SHP77 (cell line): ENCODE results near the gene MAP3K20.
"Not testable (repeated sequence)": the region's sequence is repeated elsewhere in the genome, so short reads cannot be mapped to it uniquely, and the experiment has no call there.

Experiments
- DNase-seq, 2 experiments: peaks; one replicate each; lab custom pipeline; 2025; lab: John Stamatoyannopoulos, UW

Gene MAP3K20

DNA sequence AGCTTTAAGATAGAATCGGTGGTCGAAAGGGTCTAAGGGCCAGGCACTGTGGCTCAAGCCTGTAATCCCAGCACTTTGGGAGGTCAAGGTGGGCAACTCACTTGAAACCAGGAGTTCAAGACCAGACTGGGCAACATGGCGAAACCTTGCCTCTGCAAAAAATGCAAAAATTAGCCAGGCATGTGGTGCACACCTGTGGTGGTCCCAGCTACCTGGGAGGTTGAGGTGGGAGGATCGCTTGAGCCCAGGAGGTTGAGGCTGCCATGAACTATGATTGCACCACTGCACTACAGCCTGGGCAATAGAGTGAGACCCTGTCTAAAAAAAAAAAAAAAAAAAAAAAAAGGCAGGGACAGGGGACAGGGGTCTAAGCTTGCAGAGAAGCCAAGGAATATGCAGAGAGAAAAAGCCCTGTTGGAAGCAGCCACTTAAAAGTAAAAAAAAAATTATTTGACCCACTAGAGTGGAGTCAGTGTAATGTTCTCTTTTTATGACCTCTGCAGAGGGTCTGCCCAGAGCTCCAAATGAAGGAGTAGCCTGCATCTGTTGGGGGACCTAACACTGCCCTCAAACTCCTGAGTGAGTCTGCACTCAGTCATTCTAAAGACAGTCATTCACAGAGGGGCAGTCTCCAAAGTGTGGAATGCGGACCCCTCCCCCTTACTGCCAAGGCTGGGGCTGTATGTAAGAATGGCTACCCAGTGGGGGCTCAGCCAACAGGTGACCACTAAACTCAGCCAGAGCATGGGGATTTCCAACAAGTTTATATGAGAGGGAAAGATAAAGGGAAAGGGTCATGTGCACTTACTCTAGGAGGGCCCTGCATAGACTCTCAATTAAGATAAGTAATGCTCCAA, 160.5 kb downstream of the MAP3K20 start:
- DNase-seq, result no peak

DNA sequence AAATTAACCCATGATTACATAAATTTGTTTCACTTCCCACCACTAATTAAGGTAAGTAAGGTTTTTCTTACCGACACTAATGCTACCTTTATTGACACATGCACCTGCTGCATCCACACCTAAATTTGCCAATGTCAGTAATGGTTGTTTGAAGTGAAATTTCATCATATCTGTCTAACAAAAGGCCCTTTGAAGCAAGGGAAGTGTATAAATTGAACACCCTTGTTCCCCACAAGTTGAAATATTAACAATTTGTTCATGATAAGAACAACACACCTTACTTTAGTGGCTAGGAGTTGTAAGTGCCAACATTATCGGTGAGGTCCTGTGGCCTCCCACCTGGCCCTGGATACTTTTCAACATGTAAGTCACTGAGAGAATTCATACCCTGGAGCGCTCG, 162.7 kb downstream of the MAP3K20 start:
- DNase-seq, result no peak

DNA sequence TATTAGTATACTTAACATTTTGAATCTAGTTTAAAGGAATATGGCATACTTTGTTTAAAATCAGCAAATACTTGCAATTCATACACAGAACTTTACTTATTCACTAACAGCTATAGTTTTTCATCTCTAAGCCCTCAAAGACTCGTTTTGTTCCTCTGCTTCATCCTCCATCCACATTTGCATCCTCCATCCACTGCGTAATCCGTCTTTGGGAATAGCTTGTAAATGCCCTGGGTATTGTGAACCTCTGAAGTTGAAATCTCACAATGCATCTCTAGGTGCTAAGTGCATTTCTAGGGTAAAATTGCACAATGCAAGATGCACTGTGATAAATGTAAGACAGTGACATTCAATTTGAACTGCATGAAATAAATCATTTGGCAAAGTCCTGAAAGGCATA, 163.2 kb downstream of the MAP3K20 start:
- DNase-seq, result no peak

DNA sequence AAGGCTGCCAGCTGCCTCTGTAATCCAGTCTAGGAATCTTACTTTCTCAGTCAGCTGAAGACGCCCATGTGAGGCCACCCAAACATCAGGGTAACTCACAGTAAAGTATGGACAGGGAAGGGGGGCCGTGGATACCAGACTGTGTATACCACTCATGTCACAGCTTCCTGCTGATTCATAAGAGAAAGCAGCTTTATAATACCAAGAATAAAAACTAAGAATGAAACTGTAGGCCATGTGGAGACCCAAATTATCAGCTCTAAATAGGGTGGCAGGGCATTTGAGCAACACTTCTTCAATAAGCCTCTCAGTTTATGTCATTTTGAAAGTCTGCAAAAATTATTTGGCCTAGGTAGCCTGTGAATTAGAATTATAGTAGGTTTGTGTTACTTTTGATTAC, 164.0 kb downstream of the MAP3K20 start:
- DNase-seq, result no peak

DNA sequence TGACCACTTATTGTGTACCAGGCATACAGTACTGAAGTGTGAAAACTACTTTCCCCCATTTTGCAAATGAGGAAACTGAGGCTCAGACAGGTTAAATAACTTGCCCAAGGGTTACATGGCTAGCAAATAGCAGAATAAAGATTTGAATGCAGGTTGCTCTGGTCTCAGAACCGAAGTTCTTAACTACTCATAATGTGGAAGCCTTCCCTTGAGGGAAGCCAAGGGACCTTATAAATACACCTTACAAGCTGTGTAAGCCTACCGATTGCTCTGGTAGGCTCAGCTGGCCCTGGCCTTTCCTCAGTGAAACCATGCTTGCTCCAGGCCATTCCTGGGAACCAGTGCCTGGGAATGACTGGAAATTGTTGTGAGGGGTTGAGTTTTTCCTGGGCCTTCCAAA, 164.4 kb downstream of the MAP3K20 start:
- DNase-seq, result no peak

DNA sequence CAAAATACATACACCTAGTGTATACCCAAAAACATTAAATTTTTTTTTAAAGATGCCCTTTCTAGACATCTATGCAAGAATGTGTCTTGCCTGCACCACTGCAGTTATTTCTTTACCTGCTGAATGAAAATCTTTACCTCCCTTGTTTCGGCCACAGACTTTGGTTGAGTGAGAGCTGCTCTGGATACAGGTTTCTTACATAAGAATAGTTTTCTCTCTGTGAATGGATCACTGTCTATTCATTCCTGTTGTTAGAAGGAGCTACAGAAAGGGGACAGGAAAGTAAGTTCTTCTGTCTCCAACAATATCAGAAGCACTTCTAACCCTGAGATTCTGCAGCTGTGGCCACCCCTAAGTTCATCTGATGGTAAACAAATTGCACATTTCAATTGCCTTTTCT, 166.0 kb downstream of the MAP3K20 start:
- no peak for DNase-seq

DNA sequence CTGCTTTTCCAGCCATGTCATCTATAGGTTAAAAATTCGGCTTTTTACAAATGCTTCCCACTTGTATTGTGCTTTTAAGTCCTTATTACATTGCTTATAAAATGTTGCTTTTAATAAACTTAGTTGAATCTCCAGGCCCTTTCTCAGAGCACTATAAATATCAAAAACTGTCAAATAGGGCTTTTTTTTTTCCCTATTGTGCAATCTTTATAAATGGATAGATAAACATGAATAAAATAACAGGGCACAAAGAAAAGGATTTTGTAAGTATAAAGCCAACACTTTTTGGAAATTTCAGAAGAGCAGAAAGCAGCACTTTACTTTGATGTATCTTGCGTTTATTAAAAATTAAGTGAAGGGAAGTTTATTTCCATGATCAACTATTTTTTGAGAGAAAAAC, 171.5 kb downstream of the MAP3K20 start:
- no peak for DNase-seq

DNA sequence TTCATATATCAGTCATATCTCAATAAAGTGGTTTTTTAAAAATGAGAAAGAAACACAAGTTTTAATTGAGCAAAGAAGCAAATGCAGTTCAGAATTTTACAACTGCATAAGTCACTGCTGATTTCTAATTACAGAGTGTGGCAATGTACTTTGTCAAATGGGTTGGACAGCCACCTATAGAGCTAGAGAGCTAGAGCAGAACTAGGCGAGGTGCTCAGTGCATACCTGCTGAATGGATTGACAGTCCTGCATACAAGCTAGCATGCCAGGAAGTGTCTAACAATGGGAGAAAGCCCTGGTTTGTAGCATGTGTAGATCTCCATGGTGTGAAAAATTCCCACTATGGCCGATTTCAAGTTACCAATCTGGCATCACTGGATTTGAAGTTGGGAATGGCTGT, 172.7 kb downstream of the MAP3K20 start:
- no peak for DNase-seq

DNA sequence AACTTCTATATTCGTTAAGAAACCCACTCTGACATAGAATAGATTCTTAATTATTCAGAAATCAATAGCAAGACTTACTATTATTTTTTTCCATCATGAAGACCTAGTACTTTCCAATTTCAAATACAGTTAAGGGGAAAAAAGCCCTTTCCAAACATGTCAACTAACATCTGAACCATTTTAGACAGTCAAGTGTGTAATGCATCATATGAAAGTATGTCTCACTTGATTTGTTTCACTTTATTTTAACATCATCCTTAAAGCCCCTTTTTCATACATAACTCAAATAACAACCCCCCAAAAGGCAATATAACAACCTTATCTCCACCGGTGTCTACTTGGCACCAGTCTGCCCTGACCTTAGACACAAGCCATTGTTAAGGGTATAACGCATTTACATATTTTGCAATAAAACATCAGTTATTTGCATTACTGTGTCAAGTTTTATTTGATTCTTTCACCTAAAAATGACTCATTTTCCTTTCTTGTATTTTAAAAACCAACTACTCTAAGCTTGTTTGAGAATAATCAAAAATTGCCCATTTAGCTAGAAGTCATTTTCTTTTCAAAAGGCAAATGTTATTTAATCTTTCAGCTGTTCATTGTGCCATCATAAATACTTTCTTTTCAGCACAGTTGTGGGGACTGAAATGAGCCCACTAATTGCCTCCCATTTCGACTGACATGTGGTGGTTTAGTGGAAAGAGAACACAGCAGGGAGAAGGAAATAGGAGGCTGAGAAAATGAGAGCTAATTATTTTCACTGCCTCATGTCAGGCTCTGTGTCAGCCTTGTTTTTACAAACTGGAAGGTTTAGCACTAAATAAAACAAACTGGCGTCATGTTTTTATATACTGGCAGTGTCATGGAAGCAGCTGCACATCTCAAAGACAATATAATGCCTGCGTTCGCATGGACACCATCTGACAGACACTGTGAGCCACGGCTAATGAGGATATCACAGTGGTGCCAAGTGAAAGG, 174.3 kb downstream of the MAP3K20 start:
- DNase-seq, result peak; percentile 4 to 12

DNA sequence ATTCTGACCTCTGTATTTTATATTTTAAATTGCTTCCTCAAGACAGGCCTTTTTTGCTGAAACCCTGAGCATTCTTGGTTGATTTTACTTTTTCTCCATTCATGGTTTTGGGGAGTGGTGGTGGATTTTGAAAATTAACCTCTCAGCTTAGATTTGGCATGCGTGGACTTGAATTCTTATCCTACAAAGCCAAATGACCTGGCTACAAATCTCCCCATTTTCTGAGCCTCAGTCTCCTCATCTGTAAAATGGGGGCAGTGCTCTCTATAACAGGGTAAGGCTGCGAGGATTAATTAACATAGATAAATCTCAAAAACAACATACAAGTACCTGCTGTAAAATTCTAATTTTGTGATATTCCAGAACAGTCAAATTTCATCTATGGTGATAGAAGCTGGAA, 175.6 kb downstream of the MAP3K20 start:
- DNase-seq, result no peak

DNA sequence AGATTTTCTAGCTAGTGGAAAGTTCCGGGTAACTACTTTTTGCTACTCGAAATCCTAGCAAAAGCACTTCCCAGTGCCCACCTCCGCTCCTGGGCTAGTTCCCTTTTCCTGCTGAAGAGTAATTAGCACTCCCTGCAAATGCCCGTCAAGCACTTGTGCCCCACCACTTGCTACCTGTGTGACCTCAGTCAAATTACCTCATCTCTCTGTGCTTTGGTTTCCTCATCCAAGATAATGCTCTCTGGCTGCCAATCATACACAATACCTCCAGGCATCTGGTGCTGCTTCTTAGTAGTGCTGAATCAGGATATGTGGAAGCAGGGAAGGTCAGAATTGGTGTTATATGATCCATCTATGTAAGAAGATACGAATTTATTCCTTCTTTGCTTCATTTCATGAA, 176.9 kb downstream of the MAP3K20 start:
- DNase-seq, result no peak

DNA sequence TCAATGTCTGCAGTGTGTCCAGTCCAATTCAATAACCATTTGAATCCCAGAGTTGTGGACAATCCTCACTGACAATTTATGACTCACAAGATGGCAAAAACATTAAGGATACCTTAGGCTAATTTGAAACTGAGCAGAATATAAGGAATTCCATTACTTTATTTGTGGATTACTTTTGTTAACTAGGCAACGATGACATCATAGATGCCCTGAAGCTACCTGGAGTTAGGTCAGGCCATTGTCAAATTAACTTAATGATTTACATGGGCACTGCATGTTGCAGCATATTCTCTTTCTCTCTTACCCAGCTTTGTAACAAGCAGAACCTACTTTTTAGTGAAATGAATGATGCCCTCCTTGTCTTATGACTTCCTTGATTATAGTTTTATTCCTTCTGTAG, 179.0 kb downstream of the MAP3K20 start:
- no peak for DNase-seq

DNA sequence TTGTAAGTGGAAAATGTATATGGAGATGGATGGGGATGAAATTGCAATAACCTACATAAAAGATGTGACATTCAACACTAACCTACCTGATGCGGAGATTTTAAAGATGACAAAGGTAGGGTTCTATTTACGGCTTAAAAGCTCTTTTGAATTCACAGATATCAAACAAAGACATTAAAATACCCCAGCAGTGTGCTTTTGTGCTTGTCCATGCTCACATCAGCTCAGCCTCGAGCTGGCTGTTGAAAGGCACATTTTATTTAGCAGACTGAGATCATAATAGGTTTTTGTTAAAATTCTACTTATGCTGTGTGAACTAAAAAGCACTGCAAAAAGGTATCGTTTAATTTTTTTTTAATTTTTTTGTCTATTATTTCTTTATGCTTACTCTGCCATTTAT, 183.1 kb downstream of the MAP3K20 start:
- DNase-seq, result no peak

DNA sequence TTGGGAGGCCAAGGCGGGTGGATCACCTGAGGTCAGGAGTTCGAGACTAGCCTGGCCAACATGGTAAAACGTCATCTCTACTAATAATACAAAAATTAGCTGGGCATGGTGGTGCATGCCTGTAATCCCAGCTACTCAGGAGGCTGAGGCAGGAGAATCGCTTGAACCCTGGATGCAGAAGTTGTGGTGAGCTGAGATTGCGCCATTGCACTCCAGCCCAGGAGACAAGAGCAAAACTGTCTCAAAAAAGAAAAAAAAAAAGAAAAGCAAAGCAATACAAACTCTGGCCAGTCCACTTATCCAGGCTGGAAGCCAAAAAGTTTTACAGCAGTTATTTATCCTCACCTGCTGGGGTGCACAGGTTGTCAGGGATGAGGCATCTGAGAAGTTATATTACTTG, 186.7 kb downstream of the MAP3K20 start:
- not testable (repeated sequence) for DNase-seq

DNA sequence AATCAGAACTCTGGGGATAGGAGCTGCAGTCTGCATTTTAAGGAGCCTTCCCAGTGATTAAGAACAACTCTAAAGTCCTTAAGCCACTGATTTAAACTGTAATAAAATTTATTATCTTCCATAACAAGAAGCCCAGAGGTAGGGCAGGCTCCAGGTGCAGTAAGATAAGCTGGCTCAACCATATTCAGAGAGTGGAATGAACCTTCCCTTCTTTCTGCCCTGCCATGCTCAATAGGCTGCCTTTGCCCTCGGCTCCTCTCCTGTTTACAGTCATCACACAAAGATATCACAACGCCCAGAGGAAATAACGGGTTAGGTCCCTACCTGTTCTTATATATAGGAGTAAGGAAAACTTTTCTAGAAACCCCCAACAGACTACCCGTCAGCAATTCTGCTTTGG, 188.5 kb downstream of the MAP3K20 start:
- DNase-seq, result no peak

DNA sequence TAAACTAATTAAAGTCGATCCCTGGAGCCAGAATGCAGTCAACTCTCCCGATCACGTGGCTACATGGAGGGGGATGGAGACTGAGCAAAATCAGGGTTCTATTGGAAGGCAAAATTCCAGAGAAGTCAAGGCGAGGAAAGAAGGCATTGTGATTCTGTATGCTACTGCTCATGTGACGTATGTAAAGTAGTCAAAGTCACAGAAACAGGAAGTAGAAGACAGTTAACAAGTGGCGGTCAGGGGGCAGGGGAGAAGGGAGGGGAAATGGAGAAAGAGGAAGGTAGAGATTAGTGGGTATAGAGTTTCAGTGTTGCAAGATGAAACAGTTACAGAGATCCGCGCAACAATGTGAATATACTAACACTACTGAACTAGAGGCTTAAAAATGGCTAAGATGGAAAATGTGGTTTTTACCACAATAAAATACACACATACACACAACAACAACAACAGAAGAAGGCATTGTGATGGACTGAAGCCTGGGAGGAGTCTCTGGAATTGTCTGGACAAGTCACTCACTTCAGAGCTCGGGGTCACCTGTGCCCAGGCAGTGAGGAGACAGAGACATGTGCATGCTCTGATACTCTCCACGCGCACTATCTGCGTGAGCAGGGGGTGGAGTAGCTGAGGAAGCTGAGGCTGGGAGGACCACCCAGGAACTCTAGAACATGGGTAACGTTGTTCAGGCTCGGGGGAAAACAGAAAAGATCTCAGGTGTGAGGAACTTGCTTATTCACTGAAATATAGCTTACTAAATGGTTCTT, 189.1 kb downstream of the MAP3K20 start:
- no peak for DNase-seq

DNA sequence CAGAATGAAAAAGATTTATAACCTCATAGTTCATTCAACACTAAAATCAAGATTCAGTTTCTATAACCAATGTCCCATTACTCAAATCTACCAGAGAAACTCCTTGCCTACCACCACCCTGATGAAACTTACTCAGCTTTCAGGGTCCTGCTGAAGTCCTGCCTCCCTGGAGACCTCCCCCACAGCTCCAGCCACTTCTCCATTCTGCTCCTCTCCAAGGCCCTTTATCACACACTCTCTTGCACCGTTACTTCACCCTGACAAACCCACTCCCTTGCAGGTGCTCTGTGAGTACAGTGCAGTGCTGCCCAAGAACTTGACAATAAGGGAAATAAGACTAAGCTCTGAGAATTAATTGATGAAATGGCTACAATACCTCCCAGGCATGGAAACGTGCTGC, 195.5 kb downstream of the MAP3K20 start:
- no peak for DNase-seq

DNA sequence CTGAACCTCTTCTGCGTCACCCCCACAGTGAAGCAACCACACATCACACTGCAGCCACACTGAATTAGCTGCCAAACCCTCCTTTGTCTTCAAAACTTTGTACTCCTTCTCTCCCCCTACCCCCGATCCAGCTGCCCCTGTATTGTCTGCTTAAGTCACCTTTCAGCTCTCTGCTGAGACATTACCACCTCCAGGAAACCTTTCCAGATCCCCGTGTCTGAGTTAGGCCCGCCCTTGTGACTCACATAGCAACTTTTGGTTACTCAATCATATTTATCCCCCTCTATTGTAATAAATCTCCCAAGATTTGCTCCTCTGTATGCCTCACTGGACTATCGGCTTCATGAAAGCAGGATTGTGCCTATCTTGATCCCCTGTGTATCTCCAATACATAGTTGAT, 196.2 kb downstream of the MAP3K20 start:
- DNase-seq, result no peak

DNA sequence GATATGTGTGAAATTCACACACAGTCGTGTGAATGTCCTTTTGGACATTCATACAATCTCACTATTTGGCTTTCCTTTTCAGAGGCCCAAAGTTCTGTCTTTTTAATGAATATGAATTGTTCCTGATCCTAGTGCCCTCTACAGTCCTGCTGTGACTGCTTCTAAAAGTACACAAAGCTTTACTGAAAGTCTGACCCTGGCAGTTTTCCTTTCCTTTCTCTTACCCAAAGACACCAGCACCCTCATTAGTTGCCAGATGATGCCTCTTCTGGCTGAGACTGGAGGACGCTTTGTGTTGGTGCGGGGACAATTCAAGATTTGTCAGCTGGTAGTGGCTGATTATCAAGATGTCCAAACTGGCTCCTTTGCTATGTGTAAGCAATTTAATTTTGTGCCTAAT, 197.2 kb downstream of the MAP3K20 start:
- DNase-seq, result no peak

DNA sequence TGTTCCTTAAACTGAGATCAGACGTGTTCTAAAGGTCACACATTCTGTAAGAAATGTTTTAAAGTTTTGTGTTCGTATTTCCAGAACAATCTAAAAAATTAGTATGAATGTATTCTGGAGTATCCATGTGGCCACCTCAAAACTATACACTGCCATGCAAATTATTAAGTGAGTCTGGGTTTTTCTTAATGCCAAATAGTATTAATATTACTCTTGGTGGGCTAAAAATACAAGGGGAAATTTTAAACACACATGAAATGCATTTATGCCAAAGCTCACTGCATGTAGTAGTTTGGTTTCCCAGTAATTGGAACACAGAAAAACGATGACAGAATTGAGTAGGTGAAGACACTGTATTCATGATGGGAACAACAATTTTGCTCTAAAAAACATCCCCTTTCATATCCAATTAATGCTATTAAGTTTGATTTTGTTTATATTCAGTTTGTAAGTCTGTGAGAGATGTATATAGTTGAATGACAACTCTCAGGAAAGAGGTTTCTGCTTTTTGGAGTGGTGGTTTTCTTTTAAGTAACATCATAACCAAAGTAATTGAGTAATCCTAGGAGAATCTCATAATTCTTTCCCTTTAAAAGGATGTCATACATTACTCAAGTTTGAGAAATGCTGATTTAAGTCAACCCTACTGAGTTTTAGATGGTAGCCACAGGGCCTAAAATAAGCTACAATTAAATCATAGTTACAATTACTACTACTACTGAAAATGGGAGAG, 203.3 kb downstream of the MAP3K20 start:
- no peak for DNase-seq

DNA sequence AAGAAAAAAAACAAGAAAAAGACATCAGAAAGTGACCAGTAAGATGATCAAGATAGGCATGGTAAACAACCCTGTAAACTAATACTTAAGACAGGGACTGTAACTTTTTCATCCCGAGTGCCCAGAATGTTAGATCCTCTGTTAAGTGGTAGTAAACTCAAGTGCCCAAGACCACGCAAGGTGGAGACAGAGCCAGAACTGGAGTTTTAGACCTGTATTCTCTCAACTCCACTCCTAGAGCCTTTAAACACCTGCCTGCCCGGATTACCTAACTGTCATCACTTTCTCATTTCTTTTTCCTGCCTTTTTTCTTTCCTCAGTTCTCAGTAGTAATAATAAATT, 203.9 kb downstream of the MAP3K20 start:
- DNase-seq, result no peak

DNA sequence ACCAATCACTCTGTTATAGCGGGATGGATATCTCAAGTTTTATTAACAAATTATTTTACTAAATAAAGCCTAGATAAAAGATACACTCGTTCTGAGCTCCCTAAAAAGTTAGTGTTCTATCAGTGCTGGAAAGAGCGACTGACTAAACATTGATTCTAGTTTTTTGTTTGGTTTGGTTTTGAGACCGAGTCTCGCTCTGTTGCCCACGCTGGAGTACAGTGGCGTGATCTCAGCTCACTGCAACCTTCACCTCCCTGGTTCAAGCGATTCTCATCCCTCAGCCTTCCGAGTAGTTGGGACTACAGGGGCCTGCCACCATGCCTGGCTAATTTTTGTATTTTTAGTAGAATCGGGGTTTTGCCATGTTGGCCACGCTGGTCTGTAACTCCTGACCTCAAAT, 205.2 kb downstream of the MAP3K20 start:
- DNase-seq, result no peak
